Thymus (tissue), 11 donors: ENCODE data around the gene LCN12. TPM values are rescaled to one million over a fixed set of nuclear protein-coding genes. Genes with fewer than 3 reads are reported as not detected.

ENCODE experiments used
- DNase-seq, 9 donors: peaks; one replicate each; pipeline ENCODE4 v3.0.0-alpha.2; 2013; ENCODE audit warnings: low spot score in 9 of 9, low read depth in 6 of 9, missing footprints in 1 of 9
- H3K27ac ChIP-seq, 2 donors: one replicate each; pipeline ENCODE4 v1.5.1; 2013; ENCODE audit warnings: control low read depth in 1 of 2, low read depth in 1 of 2, low read length in 1 of 2, mild to moderate bottlenecking in 1 of 2, moderate library complexity in 1 of 2
- H3K27me3 ChIP-seq, 2 donors: one replicate each; pipeline ENCODE4 v1.5.1; 2013; ENCODE audit warnings: low read length in 1 of 2; ENCODE audit not compliant: control insufficient read depth in 2 of 2, insufficient read depth in 1 of 2
- H3K36me3 ChIP-seq, 2 donors: one replicate each; pipeline ENCODE4 v1.5.1; 2013; ENCODE audit warnings: low read length in 1 of 2, mild to moderate bottlenecking in 1 of 2, moderate library complexity in 1 of 2; ENCODE audit not compliant: control insufficient read depth in 2 of 2, insufficient read depth in 2 of 2
- H3K4me1 ChIP-seq, 2 donors: one replicate each; pipeline ENCODE4 v1.5.1; 2013; ENCODE audit warnings: low read length in 2 of 2; ENCODE audit not compliant: control insufficient read depth in 2 of 2, insufficient read depth in 2 of 2
- H3K4me3 ChIP-seq, 2 donors: one replicate each; pipeline ENCODE4 v1.5.1; 2013; ENCODE audit warnings: low read length in 2 of 2, control low read depth in 1 of 2, mild to moderate bottlenecking in 1 of 2
- H3K9me3 ChIP-seq, 2 donors: one replicate each; pipeline ENCODE4 v1.5.1; 2013; ENCODE audit warnings: low read length in 1 of 2, mild to moderate bottlenecking in 1 of 2; ENCODE audit not compliant: control insufficient read depth in 2 of 2, insufficient read depth in 1 of 2
- WGBS: extraction: QIAGEN DNeasy Blood & Tissue Kit; methylation state at CpG from one replicate; pipeline ENCODE4 v1.1.7; 2013; 5-methylcytosine and 5-hydroxymethylcytosine counted together
- polyA plus RNA-seq: library from polyadenylated mRNA; stranded (reverse); fragments of 200-250 nt; gene quantifications from one replicate; pipeline ENCODE4 v1.2.3, GENCODE V29; 2013
- total RNA-seq: library from RNA; stranded (reverse); fragments of 120-200 nt; gene quantifications from one replicate; pipeline ENCODE4 v1.2.4, GENCODE V29; 2013
- donor health status: healthy.

Gene LCN12
- total and polyA plus RNA-seq, 2 donors = 4.2 to 14.4 TPM

- Histone ChIP-seq H3K4me3 (no peak overlapping the region), H3K27ac (no peak overlapping the region), H3K9me3 (peaks cover 0 to 7% of the 10 kb centered on the region in 2 donors), H3K4me1 (no peaks in the 10 kb centered on the region), H3K36me3 (peaks cover 18 to 27% of the 10 kb centered on the region in 2 donors), H3K27me3 (no peaks in the 10 kb centered on the region)
- DNase-seq = no peak
- WGBS = 91% methylated on average over 3 of the region's 3 CpGs
Observed at GRCh38 chr9:136935651-136936050, 16.4 kb upstream of the LCN12 start.

GRCh38 chr9:136936645-136937170 lies 15.4 kb upstream of the LCN12 start:
- Histone ChIP-seq H3K4me3 (no peak overlapping the region), H3K9me3 (peaks cover 0 to 7% of the 10 kb centered on the region in 2 donors), H3K27ac (no peak overlapping the region), H3K36me3 (peaks cover 28 to 36% of the 10 kb centered on the region in 2 donors), H3K27me3 (no peaks in the 10 kb centered on the region), H3K4me1 (no peaks in the 10 kb centered on the region)
- DNase-seq = no peak
- WGBS = 97% methylated on average over 8 of the region's 8 CpGs

- H3K36me3 ChIP-seq = peaks cover 35 to 43% of the 10 kb centered on the region in 2 donors
- no peaks in the 10 kb centered on the region for H3K27me3 ChIP-seq
- no peaks in the 10 kb centered on the region for H3K4me1 ChIP-seq
- 91% methylated on average over 15 of the region's 15 CpGs for WGBS
- H3K4me3 ChIP-seq = no peak overlapping the region
- no peak for DNase-seq
- H3K27ac ChIP-seq = no peak overlapping the region
- peaks cover 1 to 7% of the 10 kb centered on the region in 2 donors for H3K9me3 ChIP-seq
Observed at GRCh38 chr9:136937186-136938001, 14.7 kb upstream of the LCN12 start.

GRCh38 chr9:136939431-136939995 lies 12.6 kb upstream of the LCN12 start:
- Histone ChIP-seq H3K4me3 (no peak overlapping the region), H3K27me3 (no peaks in the 10 kb centered on the region), H3K36me3 (peaks cover 46 to 48% of the 10 kb centered on the region in 2 donors), H3K4me1 (peaks cover 10 to 11% of the 10 kb centered on the region in 2 donors), H3K27ac (peak overlapping the region in 1 of 2 donors; percentile 43), H3K9me3 (peaks cover 1 to 5% of the 10 kb centered on the region in 2 donors)
- 97% methylated on average over 28 of the region's 28 CpGs for WGBS
- no peak for DNase-seq

- Histone ChIP-seq H3K27me3 (no peaks in the 10 kb centered on the region), H3K36me3 (peaks cover 46 to 48% of the 10 kb centered on the region in 2 donors), H3K9me3 (peaks cover 1 to 5% of the 10 kb centered on the region in 2 donors), H3K4me1 (peaks cover 14% of the 10 kb centered on the region in 2 donors), H3K27ac (no peak overlapping the region), H3K4me3 (no peak overlapping the region)
- 95% methylated on average over 16 of the region's 16 CpGs for WGBS
- no peak for DNase-seq
Observed at GRCh38 chr9:136939996-136940525, 12.0 kb upstream of the LCN12 start.

- H3K4me1 ChIP-seq = peaks cover 15 to 18% of the 10 kb centered on the region in 2 donors
- H3K4me3 ChIP-seq = no peak overlapping the region
- no peak for DNase-seq
- H3K27me3 ChIP-seq = no peaks in the 10 kb centered on the region
- 97% methylated on average over 42 of the region's 42 CpGs for WGBS
- peaks cover 46 to 48% of the 10 kb centered on the region in 2 donors for H3K36me3 ChIP-seq
- H3K27ac ChIP-seq = no peak overlapping the region
- peaks cover 1 to 5% of the 10 kb centered on the region in 2 donors for H3K9me3 ChIP-seq
Observed at GRCh38 chr9:136940526-136941230, 11.4 kb upstream of the LCN12 start.

- 97% methylated on average over 55 of the region's 55 CpGs for WGBS
- DNase-seq = no peak
- H3K4me1 ChIP-seq = peaks cover 15 to 18% of the 10 kb centered on the region in 2 donors
- H3K9me3 ChIP-seq = peaks cover 1 to 5% of the 10 kb centered on the region in 2 donors
- peaks cover 46 to 48% of the 10 kb centered on the region in 2 donors for H3K36me3 ChIP-seq
- no peak overlapping the region for H3K27ac ChIP-seq
- H3K4me3 ChIP-seq = no peak overlapping the region
- H3K27me3 ChIP-seq = no peaks in the 10 kb centered on the region
Observed at GRCh38 chr9:136941231-136942111, 10.6 kb upstream of the LCN12 start.
